ENCODE data around the gene ATG14.
"Not testable (repeated sequence)": the region's sequence is repeated elsewhere in the genome, so short reads cannot be mapped to it uniquely, and the experiment has no call there.

Gene ATG14

DNA sequence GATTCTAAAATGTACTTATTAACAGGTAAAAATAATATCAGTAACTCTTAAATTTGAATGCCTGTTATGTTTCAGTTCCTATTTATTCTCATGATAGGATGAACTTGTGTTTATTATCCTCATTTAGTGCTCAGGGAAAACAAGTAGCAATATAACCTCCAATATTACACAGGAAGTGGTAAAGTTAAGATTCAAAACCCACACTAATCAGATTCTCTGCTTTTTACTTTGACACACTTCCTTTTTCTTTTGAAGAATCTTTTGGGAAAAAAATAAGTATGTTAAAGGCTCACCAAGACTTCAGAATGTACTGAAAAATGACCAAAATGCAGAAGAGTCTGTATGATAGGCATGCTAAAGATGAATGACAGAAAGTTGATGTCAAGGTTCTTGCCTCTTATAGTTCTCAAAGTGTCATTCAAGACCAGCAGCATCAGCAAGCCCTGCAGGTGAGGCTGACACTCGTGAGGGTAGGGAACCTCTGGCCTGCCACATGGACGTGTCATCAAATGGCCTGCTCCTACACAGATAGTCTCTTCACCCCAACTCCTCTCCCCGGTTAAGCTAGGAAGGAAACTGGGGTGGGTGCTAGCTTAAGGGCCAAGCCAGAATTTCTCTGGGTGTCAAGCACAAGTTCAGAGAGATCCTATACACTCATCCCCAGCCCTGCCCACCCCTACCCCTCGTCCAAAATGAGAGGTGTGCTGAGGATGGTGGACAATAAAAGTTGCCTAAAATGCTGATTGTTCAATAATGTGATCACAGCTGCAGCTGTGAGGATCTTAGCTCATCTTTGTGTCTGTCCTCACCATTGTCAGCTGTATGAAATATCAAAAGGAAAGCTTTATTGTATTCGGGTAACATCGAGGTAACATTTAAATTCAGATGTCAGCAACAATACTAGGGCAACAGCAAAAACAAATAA, 22.5 kb upstream of the ATG14 start:
- no peak for DNase-seq (ENCODE audit: low read depth in 3 of 3, low spot score in 1 of 3)

GRCh38 chr14:55432628-55433027, 21.0 kb upstream of the ATG14 start:
- DNase-seq (ENCODE audit: low read depth in 3 of 3, low spot score in 1 of 3), result no peak

DNA sequence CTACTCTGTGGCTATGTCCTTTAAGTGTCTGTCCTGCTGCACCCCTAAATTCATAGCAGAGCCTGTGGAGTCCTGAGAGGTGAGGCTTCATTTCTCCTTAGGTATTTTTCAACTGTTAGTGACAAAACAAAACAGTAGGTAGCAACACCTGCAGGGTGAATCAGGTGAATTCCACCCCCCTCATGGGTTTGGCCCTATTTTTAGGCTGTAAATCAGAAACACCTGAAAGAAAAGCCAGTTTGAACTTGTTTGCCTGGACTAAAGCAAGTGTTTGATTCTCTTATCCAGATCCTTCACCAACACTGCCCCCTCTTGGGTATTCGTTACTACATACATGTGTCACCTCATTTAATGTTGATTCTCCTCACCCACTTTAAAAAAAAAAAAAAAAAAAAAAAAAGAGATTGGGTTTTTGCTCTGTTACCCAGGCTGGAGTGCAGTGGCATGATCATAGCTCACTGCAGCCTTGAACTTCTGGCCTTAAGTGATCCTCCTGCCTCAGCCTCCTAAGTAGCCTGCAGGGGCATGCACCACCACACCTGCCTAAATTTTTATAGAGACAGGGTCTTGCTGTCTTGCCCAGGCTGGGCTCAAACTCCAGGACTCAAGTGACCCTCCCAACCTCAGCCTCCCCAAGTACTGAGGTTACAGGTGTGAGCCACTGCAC, 18.5 kb upstream of the ATG14 start:
- DNase-seq (ENCODE audit: low read depth in 3 of 3, low spot score in 1 of 3), result peak in 1 of 3 donors; percentile 44

GRCh38 chr14:55427439-55427838, 15.8 kb upstream of the ATG14 start:
- no peak for DNase-seq (ENCODE audit: low read depth in 3 of 3, low spot score in 1 of 3)

DNA sequence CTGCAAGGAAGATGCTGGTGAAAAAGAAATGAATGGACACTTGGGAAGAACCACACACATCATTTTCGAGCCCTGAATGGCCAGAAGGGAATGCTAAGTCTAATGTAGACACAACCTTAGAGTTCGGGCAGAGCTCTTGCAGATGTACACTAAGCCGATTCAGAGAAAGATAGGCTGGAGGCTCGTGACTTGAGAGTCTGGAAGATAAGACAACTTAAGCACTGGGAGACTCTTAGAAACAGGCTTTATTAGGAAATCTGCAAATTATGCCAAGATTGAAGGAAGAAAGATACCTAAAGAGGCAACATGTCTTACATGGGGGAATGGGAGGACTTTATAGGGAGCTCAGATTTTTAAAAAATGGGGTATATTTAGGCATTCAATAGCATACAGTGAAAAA, 15.3 kb upstream of the ATG14 start:
- no peak for DNase-seq (ENCODE audit: low read depth in 3 of 3, low spot score in 1 of 3)

DNA sequence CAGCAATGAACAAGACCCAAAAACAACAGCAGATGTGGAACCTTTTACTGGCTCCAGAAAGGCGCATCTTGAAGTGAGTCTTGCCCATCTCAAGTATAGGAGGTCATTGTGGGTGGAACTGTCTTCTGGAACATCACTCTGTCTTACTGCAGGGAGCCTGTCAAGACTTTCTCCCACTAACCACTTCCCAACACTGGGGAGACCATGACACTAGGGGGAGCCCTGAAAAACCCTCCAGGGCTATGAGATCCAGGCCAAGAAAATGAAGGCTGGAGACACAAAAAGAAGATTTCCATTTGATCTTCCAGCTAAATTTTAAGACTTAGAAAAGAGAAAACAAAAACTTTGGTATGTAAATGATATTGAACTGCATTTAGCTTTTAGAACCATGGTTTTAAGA, 13.5 kb upstream of the ATG14 start:
- no peak for DNase-seq (ENCODE audit: low read depth in 3 of 3, low spot score in 1 of 3)

DNA sequence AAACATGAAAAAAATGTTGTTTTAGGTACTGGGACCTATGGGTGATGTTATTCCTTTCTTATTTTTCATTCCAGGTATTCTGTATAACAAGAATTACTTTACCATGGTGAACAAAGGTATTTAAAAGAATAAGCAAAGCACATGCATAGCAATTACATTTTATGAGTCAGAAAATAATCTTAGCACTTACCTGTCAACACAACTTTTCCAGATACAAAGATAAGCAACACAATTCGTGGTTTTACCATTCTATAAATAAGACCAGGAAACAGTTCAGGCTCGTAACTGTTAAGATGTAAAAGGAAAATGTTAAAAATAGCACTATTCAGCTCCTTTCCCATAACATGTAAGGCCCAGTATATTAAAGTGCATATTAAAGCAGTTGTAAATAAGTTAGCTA, 12.3 kb upstream of the ATG14 start:
- DNase-seq (ENCODE audit: low read depth in 3 of 3, low spot score in 1 of 3), result no peak

DNA sequence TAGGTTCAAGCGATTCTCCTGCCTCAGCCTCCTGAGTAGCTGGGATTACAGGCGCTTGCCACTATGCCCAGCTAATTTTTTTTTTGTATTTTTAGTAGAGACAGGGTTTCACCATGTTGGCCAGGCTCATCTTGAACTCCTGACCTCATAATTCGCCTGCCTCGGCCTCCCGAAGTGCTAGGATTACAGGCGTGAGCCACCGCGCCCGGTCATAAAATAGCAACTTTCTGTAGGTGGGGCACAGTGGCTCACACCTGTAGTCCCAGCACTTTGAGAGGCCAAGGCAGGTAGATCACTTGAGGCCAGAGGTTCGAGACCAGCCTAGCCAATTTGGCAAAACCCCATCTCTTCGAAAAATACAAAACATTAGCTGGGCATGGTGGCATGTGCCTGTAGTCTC, 10.7 kb upstream of the ATG14 start:
- DNase-seq (ENCODE audit: low read depth in 3 of 3, low spot score in 1 of 3), result not testable (repeated sequence)

DNA sequence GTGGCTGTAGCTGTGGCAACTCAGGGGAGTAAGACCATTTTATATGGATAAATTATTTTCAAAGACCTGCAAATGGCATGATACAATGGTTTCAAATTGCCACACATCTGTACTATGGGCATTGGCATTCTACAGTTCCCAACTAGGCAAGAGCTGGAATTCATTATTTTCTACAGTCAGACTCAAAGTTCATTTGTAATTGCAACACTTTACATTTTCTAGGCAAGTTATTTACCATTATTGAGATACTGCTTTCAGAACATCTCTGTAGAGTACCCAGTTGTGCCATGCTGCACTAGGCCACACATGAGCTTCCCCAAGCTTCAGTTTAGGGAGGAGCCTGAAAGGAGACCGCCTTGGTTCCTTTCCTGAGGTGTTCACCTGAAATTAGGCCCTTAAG, 8.0 kb upstream of the ATG14 start:
- no peak for DNase-seq (ENCODE audit: low read depth in 3 of 3, low spot score in 1 of 3)

- no peak for DNase-seq (ENCODE audit: low read depth in 3 of 3, low spot score in 1 of 3)
These were observed 6.8 kb upstream of the ATG14 start for GRCh38 chr14:55418411-55418810.

DNA sequence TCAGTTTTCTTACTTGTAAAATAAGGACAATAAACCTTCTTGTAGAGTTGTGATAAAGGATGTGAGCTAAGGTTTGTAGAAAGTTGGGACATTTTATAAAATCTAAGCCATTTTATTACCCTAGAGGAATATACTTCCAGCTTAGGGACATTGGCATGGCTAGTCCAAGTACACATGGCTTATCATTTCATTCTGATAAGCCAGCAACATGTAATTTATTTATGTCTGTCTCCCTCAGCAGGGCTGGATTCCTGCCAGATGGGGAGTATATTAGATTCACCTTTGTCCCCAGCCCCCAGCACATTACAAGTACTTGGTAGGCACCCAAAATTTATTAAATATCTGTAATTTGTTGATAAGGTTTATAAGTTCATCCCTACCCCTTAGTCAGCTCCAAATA, 6.3 kb upstream of the ATG14 start:
- no peak for DNase-seq (ENCODE audit: low read depth in 3 of 3, low spot score in 1 of 3)

DNA sequence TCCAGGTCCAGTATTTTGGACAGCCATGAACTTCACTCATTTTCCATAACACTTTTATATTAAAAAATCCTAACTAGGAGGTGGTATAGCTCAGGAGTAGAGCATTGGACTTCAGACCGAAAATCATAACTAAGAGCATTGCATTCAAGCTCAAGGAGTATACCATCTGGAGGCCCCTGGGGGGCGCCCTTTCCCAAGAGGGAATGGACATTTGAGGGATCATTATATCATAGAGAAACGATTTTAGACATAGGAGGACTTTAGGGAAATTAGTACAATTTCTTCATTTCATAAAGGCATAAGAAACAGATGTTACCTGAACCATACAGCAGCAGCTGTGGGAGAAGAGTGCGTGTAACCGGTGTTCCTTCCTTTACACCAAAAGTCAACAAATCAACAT, 5.2 kb upstream of the ATG14 start:
- no peak for DNase-seq (ENCODE audit: low read depth in 3 of 3, low spot score in 1 of 3)

GRCh38 chr14:55414551-55414950, 2.9 kb upstream of the ATG14 start:
- DNase-seq (ENCODE audit: low read depth in 3 of 3, low spot score in 1 of 3), result no peak

GRCh38 chr14:55412676-55413075, 1.0 kb upstream of the ATG14 start:
- no peak for DNase-seq (ENCODE audit: low read depth in 3 of 3, low spot score in 1 of 3)

DNA sequence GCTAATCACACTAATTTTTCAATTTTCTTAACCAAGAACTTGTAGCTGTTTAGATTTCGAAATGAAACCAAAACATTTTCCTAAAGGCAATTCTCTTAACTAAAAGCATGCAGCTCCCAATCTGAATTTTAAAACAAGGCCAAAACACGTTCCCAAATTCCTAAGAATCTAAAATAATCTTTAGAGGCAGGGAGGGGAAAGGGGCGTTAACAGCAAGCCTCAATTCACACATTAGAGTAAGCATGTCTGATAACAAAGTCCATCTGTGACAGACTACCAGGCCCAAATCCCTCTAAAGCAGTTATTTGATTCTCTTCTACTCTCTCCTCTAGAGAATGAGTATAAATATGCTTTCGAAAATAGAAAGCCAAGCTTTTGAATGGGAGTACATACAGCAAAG, 754 bp downstream of the ATG14 start:
- DNase-seq (ENCODE audit: low read depth in 3 of 3, low spot score in 1 of 3), result no peak

DNA sequence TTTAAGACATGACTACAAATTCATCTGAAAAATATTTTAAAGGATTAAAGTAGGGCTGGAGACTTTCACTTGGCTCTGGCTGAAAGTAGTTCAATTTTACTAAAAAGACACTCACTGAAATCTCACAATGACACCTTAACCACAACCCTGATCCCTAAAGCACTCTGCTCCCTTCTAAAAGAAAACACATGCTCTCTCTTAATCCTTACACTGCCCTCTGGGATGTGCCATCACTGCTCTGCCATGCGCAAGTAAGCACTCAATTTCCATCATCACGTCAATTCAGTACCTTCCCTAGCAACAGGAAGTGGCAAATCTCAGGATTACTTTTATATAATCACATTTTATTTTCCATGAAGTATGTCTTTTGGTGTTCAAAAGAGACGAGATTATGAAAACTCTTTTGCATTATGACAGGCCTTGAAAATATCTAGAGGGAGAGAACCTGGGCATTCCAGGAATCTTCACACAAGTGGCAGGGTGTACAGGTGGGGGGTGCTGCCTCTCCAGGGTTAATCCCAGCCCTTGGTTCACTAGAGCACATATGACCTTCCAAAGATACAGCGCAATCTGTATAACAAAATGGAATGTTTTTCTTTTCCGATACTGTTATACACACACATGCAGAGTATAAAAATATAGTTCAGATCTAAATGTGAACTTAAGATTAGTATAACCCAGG, 7.3 kb downstream of the ATG14 start:
- DNase-seq (ENCODE audit: low read depth in 3 of 3, low spot score in 1 of 3), result no peak

- DNase-seq (ENCODE audit: low read depth in 3 of 3, low spot score in 1 of 3), result no peak
These were observed 9.9 kb downstream of the ATG14 start for GRCh38 chr14:55401751-55402150.

GRCh38 chr14:55399852-55400251, 11.8 kb downstream of the ATG14 start:
- no peak for DNase-seq (ENCODE audit: low read depth in 3 of 3, low spot score in 1 of 3)

GRCh38 chr14:55399183-55399582, 12.4 kb downstream of the ATG14 start:
- DNase-seq (ENCODE audit: low read depth in 3 of 3, low spot score in 1 of 3), result no peak

DNA sequence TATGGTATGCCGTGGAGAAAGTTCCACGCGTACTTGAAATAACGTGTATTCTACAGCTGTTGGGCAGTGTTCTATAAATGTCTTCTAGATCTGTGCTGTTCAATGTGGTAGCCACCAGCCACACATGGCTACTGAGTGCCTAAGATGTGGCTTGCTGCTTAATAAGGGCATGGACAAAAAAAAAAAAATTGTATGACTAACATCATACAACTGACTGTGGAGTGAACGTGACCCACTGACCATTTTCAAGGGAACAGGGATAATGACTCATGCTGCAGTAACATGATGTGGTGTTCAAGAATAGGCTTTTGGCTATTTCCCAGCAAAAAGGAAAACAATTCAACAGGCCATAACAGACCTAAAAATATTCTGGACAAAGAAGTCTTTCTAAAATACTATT, 13.0 kb downstream of the ATG14 start:
- no peak for DNase-seq (ENCODE audit: low read depth in 3 of 3, low spot score in 1 of 3)

- DNase-seq (ENCODE audit: low read depth in 3 of 3, low spot score in 1 of 3), result no peak
These were observed 22.3 kb downstream of the ATG14 start for GRCh38 chr14:55389330-55389729.

GRCh38 chr14:55388160-55388559, 23.5 kb downstream of the ATG14 start:
- DNase-seq (ENCODE audit: low read depth in 3 of 3, low spot score in 1 of 3), result no peak

Measured in stimulated activated CD4-positive, alpha-beta T cell treated with anti-CD3 and anti-CD28 coated beads, TNF-alpha, amount 100 ng/mL, for 1 hour (primary cell).